GM20000 (cell line): ENCODE measurements around the gene TSPAN18.

ENCODE experiments used
- DNase-seq: peaks from one replicate; pipeline ENCODE4 v3.0.0; 2012; ENCODE audit warnings: low spot score
- TF ChIP-seq, protein P1 (sequence below): IDR thresholded peaks from 2 replicates; pipeline ENCODE4 v1.5.1; 2012; ENCODE audit warnings: mild to moderate bottlenecking, control low read depth; ENCODE audit errors: extremely low read depth, missing control alignments

TSPAN18 gene

DNA sequence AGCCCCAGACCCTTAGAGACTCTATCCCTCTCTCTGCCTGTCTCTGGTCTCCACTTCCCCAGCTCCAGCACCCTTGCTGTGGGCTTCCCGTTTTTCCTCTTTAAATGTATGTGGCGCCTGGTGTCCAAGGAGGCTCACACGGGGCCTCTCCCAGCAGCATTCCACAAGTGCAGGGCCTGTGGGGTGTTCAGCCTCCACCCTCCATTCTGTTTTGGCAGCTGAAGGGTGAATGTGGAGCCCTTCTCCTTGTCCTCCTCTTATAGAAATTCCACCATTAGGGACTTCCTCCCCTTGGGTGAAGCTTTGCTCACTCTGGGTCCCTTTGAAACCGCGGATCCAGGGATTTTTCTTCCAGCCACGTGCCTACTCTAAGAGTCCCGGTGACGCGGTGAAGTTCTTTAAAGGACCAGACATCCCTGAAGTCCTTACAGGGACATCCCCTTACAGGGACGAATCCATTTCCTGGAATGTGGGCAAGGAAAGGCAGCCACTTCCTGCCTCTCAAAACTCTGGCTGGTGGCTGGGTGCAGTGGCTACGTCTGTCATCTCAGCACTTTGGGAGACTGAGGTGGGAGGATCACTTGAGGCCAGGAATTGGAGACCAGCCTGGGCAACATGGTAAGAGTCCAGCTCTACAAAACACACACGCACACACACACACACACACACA, 1.6 kb upstream of the TSPAN18 start:
- TF ChIP-seq, protein P1, sequence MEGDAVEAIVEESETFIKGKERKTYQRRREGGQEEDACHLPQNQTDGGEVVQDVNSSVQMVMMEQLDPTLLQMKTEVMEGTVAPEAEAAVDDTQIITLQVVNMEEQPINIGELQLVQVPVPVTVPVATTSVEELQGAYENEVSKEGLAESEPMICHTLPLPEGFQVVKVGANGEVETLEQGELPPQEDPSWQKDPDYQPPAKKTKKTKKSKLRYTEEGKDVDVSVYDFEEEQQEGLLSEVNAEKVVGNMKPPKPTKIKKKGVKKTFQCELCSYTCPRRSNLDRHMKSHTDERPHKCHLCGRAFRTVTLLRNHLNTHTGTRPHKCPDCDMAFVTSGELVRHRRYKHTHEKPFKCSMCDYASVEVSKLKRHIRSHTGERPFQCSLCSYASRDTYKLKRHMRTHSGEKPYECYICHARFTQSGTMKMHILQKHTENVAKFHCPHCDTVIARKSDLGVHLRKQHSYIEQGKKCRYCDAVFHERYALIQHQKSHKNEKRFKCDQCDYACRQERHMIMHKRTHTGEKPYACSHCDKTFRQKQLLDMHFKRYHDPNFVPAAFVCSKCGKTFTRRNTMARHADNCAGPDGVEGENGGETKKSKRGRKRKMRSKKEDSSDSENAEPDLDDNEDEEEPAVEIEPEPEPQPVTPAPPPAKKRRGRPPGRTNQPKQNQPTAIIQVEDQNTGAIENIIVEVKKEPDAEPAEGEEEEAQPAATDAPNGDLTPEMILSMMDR: no peak
- DNase-seq: no peak

- TF ChIP-seq, protein P1: no peak
- no peak for DNase-seq
Measured at GRCh38 chr11:44725757-44726282, 942 bp upstream of the TSPAN18 start.

DNA sequence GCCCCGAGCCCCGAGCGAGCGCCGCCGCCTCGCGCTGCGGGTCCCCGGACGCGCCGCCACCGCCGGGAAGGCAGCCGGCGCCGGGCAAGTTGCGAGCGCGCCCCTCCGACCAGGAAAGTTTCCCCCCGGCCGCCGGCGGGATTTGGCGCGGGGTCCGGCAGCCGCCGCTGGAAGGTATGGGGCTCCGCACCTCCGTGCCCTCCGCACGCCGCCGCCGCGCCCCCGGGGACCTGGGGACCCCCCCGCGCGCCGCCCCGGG, 281 bp downstream of the TSPAN18 start:
- TF ChIP-seq, protein P1: no peak
- no peak for DNase-seq

DNA sequence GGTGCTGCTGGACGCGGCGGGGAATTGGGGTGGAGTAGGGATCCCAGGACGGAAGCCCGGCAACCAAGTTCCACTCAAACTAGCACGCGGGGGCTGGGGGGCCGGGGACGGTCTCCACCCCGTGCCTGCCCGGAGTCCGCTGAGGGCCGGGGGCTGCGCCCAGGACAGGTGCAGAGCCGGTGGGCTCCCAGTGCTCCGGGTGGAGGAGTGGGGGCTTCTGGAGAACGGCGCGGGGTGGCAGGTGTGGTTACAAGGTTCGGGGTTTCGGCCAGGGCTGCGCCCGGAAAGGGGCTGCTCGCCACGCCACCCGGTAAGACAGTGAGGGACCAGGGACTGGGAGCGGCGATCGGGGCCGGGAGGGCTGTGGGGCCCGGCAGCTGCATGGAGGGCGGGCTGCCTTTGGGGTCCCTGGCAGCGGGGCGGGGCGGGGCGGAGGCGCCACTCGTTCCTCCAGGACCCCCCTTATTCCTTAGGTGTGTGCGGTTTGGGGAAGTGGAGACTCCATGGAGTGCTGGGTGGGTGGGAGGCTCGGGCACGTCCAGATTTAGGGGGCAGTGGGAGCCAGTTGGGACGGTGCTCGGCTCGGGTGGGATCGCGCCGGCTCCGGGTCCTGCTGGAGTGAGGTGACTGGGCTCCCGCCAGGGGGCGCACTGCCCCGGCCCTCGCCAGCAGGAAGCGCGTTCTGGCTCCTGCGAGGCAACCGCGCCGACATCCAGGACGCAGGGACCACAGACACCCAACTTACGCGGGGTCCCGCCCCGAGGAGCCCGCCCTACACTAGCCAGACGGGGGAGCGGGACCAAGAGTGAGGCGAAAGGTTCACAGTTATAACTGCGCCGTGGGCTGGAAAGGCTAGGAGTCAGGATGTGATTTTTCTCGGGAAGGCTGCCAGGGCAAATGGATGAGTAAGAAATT, 868 bp downstream of the TSPAN18 start:
- peak; percentile 92 for DNase-seq
- TF ChIP-seq, protein P1: peak; percentile 93

DNA sequence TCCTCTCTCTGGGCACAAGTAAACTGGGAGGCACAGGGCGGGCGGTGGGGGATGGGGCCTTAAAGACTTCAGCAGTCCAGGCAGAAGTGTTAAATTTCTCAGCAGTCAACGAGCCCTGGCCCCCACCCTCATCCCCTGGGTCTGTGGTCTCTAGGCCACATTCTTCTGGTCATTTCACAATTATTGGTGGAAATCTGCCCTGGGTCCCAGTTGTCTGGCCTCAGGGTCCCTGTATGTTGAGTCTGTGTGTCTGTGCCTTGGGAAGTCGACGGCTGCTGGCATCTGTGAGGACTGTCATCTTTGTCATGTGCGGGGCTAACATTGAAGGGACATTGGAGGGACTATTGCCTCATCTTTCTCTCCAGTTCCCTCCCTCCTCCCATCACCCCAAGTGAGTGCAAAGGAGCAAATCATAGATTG, 1.7 kb downstream of the TSPAN18 start:
- TF ChIP-seq, protein P1: no peak
- DNase-seq: no peak

DNA sequence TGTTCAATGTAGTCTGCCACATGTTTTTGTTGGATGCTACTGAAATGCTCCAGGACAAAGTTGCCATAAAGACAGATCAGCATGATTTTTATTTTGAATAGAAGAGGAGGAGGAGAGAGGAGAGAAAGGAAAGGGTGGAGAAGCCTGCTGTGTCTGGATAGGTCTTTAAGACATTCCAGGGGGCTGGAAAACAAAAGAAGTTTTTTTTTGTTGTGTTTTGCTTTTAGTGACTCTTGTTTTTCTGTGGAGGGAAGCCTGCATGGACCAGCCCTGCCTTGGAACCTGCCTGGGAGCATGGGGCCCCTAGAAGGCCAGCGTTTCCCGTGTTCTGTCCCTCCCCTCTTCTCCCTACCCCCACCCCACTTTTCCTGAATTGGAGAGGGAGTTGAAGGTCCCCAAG, 2.3 kb downstream of the TSPAN18 start:
- no peak for DNase-seq
- TF ChIP-seq, protein P1: no peak

DNA sequence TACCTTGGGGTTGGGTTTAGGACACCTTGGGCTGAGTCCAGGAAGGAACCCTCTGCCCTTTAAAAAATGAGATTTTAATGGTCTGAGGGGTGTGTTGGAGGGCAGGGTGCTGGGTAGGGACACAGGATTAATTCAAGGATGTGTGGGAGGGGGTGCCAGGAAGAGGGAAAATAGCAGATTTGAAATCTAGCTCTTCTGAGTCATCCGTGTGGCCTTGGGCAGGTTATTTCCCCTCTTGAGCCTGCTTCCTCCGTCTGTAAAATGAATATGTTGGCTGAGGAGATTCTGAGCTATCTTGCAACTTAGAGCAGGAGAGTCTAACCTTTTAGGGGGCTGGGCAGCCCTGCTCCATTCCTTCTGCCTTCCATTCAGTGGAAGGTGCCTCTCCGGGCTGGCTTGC, 3.0 kb downstream of the TSPAN18 start:
- peak; percentile 23 for DNase-seq
- TF ChIP-seq, protein P1: no peak
